ENCODE measurements around the gene RBM4. TPM values are rescaled to one million over a fixed set of nuclear protein-coding genes. Genes with fewer than 3 reads are reported as not detected.

The RBM4 gene
- total and polyA plus RNA-seq, 5 donors from 2014 or later: 201 to 306 (median 287) TPM

DNA sequence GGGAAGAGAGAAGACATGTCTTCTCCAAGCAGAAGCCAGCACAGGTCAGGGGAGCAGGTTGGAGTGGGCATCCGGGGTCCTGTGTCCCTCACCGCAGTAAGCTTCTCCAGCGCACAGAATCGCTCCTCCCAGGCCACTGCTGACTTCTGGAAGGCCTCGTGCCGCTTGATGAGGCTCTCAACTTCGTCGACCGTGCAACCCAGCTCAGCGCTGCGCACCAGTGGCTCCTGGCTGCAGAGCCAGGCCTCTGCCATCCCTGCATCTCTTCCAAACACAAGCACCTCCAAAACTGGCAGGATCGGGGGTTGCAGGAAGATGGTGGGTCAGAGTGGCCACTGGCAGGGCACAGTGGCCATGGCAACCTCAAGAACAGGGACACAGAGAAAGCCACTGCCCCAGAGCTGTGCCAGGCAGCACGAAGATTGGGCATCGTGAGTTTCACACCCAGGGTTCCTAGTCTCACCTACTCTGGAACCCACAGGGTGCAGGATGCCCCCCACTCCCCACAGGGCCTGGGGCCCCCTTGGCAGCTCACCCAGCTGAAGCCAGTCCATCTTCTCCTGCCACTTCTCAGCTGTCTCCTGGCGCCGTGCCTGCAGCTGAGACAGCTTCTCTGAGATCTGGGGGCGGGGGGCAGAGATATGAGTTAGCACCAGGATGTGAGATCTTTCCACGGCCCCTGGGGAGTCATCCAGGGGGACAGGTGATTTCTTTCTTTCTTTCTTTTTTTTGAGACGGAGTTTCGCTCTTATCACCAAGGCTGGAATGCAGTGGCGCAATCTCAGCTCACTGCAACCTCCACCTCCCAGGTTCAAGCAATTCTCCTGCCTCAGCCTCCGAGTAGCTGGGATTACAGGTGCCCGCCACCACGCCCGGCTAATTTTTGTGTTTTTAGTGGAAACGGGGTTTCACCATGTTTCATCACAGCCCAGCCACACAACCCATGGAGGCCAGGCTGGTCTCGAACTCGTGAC lies 50.3 kb downstream of the RBM4 start:
- no peaks in the 10 kb centered on the region for H3K27me3 Mint-ChIP-seq
- H3K4me3 Mint-ChIP-seq: no peak overlapping the region
- H3K9me3 Mint-ChIP-seq: peaks cover 0 to 2% (median 0%) of the 10 kb centered on the region in 7 donors
- DNase-seq (no peak), ATAC-seq (ENCODE audit: low read depth in 2 of 2) (no peak)
- H3K4me1 ChIP-seq (ENCODE audit: control insufficient read depth, insufficient read depth, low read length, poor library complexity, severe bottlenecking): no peaks in the 10 kb centered on the region
- H3K4me3 ChIP-seq (ENCODE audit: low read depth, low read length): no peak overlapping the region
- H3K36me3 ChIP-seq (ENCODE audit: control insufficient read depth, insufficient read depth, low read length): no peaks in the 10 kb centered on the region
- no peaks in the 10 kb centered on the region for H3K27me3 ChIP-seq (ENCODE audit: control insufficient read depth, insufficient read depth, low read length)
- H3K27ac ChIP-seq (ENCODE audit: insufficient read depth, low read length, poor library complexity, severe bottlenecking): no peak overlapping the region
- no peaks in the 10 kb centered on the region for H3K36me3 Mint-ChIP-seq
- H3K4me1 Mint-ChIP-seq: peaks cover 0 to 3% (median 0%) of the 10 kb centered on the region in 4 donors
- H3K27ac Mint-ChIP-seq: peak overlapping the region in 1 of 3 donors; percentile 38
- H3K9me3 ChIP-seq (ENCODE audit: control insufficient read depth in 2 of 2, low read length in 2 of 2): no peaks in the 10 kb centered on the region

DNA sequence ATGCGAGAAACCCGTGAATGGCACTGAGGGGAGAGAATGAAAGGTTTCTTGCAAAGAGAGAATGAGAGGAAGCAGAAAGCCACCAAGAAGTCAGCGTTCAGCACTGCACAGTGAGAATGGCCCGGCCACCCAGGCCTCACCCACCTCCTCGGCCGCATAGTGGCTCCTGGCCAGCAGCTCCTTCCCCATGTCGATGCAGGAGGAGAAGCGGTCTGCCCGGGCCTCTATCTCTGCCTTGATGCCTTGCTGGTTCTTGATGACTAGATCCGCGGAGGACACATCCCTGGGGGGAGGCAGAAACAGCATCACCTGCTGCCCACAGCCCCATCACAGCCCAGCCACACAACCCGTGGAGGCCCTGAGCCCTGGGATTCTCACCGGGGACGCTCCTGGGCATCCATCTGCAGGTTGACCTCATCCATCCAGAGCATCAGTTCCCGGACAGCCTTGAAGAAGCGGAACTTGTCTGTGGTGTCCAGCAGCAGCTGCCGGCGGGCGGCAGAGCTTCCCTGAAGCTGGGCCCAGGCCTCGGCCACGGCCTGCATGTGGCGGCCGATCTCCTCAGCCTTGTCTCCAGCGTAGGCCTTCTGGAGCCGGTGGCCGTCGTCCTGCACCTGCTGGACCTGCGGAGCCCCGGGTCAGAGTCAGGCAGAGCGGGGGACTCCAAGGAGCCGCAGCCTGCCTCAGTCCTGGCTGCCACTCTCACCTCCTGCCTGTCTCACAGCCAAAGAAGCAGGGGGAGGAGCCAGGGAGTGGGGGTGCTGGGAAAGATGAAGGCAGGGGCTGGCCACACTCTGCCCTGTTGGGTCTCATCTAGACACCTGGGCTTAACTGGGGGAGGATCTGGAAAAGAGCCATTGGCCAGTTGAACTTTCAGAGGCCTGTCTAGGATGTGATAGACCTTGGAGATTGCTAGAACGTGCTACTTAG lies 51.4 kb downstream of the RBM4 start:
- Histone ChIP-seq H3K4me3 (ENCODE audit: low read depth, low read length) (no peak overlapping the region), H3K27ac (ENCODE audit: insufficient read depth, low read length, poor library complexity, severe bottlenecking) (no peak overlapping the region), H3K27me3 (ENCODE audit: control insufficient read depth, insufficient read depth, low read length) (no peaks in the 10 kb centered on the region), H3K36me3 (ENCODE audit: control insufficient read depth, insufficient read depth, low read length) (no peaks in the 10 kb centered on the region), H3K9me3 (ENCODE audit: control insufficient read depth in 2 of 2, low read length in 2 of 2) (no peaks in the 10 kb centered on the region), H3K4me1 (ENCODE audit: control insufficient read depth, insufficient read depth, low read length, poor library complexity, severe bottlenecking) (no peaks in the 10 kb centered on the region)
- peaks cover 4% of the 10 kb centered on the region for H3K27me3 Mint-ChIP-seq
- H3K36me3 Mint-ChIP-seq: no peaks in the 10 kb centered on the region
- ATAC-seq (ENCODE audit: low read depth in 2 of 2) (no peak), DNase-seq (no peak)
- peaks cover 0 to 2% (median 0%) of the 10 kb centered on the region in 7 donors for H3K9me3 Mint-ChIP-seq
- no peak overlapping the region for H3K27ac Mint-ChIP-seq
- no peak overlapping the region for H3K4me3 Mint-ChIP-seq
- peaks cover 0 to 5% (median 2%) of the 10 kb centered on the region in 4 donors for H3K4me1 Mint-ChIP-seq

DNA sequence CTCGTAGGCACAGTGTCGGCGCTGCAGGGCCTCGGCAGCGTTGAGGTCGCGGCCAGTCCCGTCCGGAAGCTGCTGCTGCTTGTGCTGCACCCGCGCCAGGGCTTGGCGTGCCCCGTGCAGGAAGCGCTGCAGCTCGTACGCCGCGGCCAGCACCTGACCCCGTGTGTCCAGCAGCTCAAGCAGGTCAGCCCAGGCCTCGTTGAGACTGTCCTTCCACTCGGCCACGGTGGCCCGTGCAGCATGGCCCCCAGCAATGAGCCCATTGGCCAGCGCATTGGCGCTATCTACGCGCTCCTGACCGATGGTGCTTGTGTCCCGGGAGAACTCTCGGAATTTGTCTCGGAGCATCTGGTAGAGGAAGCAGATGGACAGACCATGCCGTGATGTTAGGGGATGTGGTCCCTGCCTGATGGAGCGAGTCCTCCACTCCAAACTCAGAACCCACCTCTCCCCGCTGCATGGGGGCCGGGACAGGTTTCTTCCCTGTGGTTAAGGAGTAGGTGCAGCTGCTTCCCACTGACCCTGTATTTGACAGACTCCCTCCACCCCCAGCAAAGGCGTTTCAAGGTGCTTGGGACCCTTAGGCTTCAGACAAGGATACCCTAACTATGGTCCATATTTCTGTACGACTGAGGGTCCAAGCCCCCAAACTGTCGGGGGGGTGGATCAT lies 52.9 kb downstream of the RBM4 start:
- DNase-seq: no peak
- H3K4me1 Mint-ChIP-seq: peaks cover 0 to 5% (median 2%) of the 10 kb centered on the region in 4 donors
- H3K36me3 ChIP-seq (ENCODE audit: control insufficient read depth, insufficient read depth, low read length): no peaks in the 10 kb centered on the region
- H3K27me3 Mint-ChIP-seq: peaks cover 4% of the 10 kb centered on the region
- no peak overlapping the region for H3K4me3 Mint-ChIP-seq
- no peaks in the 10 kb centered on the region for H3K27me3 ChIP-seq (ENCODE audit: control insufficient read depth, insufficient read depth, low read length)
- ATAC-seq (ENCODE audit: low read depth in 2 of 2): no peak
- H3K27ac Mint-ChIP-seq: no peak overlapping the region
- no peak overlapping the region for H3K4me3 ChIP-seq (ENCODE audit: low read depth, low read length)
- no peaks in the 10 kb centered on the region for H3K36me3 Mint-ChIP-seq
- H3K9me3 ChIP-seq (ENCODE audit: control insufficient read depth in 2 of 2, low read length in 2 of 2): no peaks in the 10 kb centered on the region
- H3K27ac ChIP-seq (ENCODE audit: insufficient read depth, low read length, poor library complexity, severe bottlenecking): no peak overlapping the region
- H3K4me1 ChIP-seq (ENCODE audit: control insufficient read depth, insufficient read depth, low read length, poor library complexity, severe bottlenecking): no peaks in the 10 kb centered on the region
- no peaks in the 10 kb centered on the region for H3K9me3 Mint-ChIP-seq

DNA sequence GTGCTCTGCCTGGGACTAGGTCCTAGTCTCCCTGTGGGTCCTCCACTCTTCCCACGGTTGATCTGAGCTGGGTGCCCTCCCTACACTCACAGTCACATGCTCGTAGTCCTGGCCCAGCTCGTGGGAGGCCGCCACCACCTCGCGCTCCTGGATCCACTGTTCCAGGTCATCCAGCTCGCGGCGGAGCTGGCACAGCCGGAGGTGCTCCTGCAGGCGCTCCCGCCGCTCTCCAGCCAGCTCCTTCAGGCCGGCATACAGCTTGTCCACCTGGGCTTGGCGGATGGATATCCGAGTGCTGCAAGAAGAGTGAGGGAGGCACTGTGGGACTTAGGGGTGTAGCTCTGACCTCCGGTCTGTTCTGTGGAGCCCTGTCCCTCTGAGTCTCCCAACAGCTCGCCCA lies 53.9 kb downstream of the RBM4 start:
- Mint-ChIP-seq H3K4me3 (no peak overlapping the region), H3K27me3 (peaks cover 4% of the 10 kb centered on the region), H3K4me1 (peaks cover 0 to 5% (median 2%) of the 10 kb centered on the region in 4 donors), H3K9me3 (no peaks in the 10 kb centered on the region), H3K27ac (no peak overlapping the region), H3K36me3 (no peaks in the 10 kb centered on the region)
- no peaks in the 10 kb centered on the region for H3K4me1 ChIP-seq (ENCODE audit: control insufficient read depth, insufficient read depth, low read length, poor library complexity, severe bottlenecking)
- H3K27me3 ChIP-seq (ENCODE audit: control insufficient read depth, insufficient read depth, low read length): no peaks in the 10 kb centered on the region
- no peak for DNase-seq
- ATAC-seq (ENCODE audit: low read depth in 2 of 2): no peak
- no peaks in the 10 kb centered on the region for H3K9me3 ChIP-seq (ENCODE audit: control insufficient read depth in 2 of 2, low read length in 2 of 2)
- no peak overlapping the region for H3K27ac ChIP-seq (ENCODE audit: insufficient read depth, low read length, poor library complexity, severe bottlenecking)
- H3K36me3 ChIP-seq (ENCODE audit: control insufficient read depth, insufficient read depth, low read length): no peaks in the 10 kb centered on the region
- no peak overlapping the region for H3K4me3 ChIP-seq (ENCODE audit: low read depth, low read length)

DNA sequence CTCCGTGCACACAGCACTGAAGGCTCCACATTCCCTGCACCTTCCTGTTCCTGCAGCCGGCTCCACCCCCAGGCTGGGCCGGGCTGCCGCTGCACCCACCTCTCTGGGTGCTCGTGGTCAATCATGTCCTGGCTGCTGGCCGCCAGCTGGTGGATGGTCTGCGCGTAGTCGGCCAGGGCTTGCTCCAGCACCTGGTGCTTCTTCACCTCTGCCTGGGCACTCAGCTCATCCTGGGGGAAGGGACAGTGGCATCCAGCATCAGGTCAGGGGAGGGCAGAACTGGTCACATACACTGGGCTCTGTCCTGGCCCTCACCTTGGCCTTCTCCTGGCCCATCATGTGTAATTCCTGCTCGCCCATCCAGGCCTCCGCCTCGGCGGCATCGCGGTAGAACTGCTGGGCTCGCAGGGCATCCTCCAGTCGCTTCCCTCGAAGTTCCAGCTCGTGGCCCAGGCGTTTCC lies 54.4 kb downstream of the RBM4 start:
- no peak overlapping the region for H3K27ac ChIP-seq (ENCODE audit: insufficient read depth, low read length, poor library complexity, severe bottlenecking)
- H3K27ac Mint-ChIP-seq: peak overlapping the region in 1 of 3 donors; percentile 48
- no peaks in the 10 kb centered on the region for H3K36me3 ChIP-seq (ENCODE audit: control insufficient read depth, insufficient read depth, low read length)
- ATAC-seq (ENCODE audit: low read depth in 2 of 2) (no peak), DNase-seq (no peak)
- no peaks in the 10 kb centered on the region for H3K27me3 ChIP-seq (ENCODE audit: control insufficient read depth, insufficient read depth, low read length)
- no peaks in the 10 kb centered on the region for H3K36me3 Mint-ChIP-seq
- H3K4me1 ChIP-seq (ENCODE audit: control insufficient read depth, insufficient read depth, low read length, poor library complexity, severe bottlenecking): no peaks in the 10 kb centered on the region
- H3K27me3 Mint-ChIP-seq: peaks cover 4% of the 10 kb centered on the region
- no peak overlapping the region for H3K4me3 Mint-ChIP-seq
- H3K4me1 Mint-ChIP-seq: peaks cover 0 to 5% (median 2%) of the 10 kb centered on the region in 4 donors
- H3K9me3 ChIP-seq (ENCODE audit: control insufficient read depth in 2 of 2, low read length in 2 of 2): no peaks in the 10 kb centered on the region
- H3K9me3 Mint-ChIP-seq: no peaks in the 10 kb centered on the region
- H3K4me3 ChIP-seq (ENCODE audit: low read depth, low read length): no peak overlapping the region

DNA sequence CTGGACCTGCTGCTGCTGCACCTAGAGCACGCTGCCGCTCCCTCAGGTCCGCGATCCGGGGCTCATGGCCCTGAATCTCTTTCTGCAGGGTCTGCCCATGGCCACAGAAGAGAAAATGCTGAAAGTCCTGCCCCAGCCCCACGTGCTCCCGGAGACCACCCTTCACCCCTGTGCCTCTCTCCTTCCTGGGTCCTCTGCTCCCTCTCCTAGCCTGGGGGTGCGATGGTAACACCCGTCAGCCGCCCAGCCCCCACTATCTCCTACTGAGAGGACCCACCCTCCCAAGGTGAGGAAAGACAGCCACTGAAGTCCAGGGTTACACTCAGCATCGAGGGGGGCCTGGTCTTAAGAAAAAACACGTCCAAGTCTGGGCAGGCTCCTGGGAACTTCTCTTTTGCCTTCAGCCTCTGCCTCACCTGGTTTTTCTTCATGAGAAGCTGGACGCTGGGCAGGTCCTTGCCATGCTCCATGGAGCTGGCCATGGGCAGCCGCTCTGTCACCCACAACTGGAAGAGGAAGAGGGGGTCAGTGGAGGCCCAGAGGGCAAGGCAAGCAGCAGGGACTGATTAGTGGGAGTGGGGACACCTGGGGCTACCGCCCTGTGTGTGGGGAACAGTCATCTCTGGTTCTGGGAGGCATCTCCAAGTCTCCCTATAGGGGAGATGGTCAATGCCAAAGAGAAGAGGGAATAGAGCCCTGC lies 55.0 kb downstream of the RBM4 start:
- DNase-seq (no peak), ATAC-seq (ENCODE audit: low read depth in 2 of 2) (no peak)
- no peak overlapping the region for H3K27ac ChIP-seq (ENCODE audit: insufficient read depth, low read length, poor library complexity, severe bottlenecking)
- H3K4me1 ChIP-seq (ENCODE audit: control insufficient read depth, insufficient read depth, low read length, poor library complexity, severe bottlenecking): no peaks in the 10 kb centered on the region
- H3K27me3 ChIP-seq (ENCODE audit: control insufficient read depth, insufficient read depth, low read length): no peaks in the 10 kb centered on the region
- peak overlapping the region in 1 of 3 donors; percentile 48 for H3K27ac Mint-ChIP-seq
- H3K36me3 Mint-ChIP-seq: no peaks in the 10 kb centered on the region
- no peaks in the 10 kb centered on the region for H3K9me3 Mint-ChIP-seq
- no peaks in the 10 kb centered on the region for H3K36me3 ChIP-seq (ENCODE audit: control insufficient read depth, insufficient read depth, low read length)
- H3K4me3 ChIP-seq (ENCODE audit: low read depth, low read length): no peak overlapping the region
- peaks cover 0 to 5% (median 1%) of the 10 kb centered on the region in 4 donors for H3K4me1 Mint-ChIP-seq
- H3K27me3 Mint-ChIP-seq: peaks cover 4% of the 10 kb centered on the region
- H3K9me3 ChIP-seq (ENCODE audit: control insufficient read depth in 2 of 2, low read length in 2 of 2): no peaks in the 10 kb centered on the region
- H3K4me3 Mint-ChIP-seq: no peak overlapping the region

DNA sequence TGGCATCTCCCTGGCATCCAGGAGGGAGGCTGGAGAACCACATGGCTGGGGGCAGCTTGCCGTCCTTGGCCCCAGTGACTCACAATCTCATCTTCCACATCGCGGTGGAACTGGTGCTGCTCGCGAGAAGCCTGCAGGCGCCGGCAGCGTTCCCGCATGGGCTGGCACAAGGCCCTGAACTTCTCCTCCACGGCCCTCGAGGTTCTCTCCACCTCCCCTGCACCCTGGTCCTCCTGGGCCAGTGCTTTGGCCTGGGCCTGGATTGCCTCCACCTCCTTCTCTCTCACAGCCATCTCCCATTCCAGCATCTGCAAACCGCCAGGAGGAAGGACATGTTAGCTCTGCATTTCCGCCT lies 55.5 kb downstream of the RBM4 start:
- ATAC-seq (ENCODE audit: low read depth in 2 of 2): no peak
- Mint-ChIP-seq H3K36me3 (no peaks in the 10 kb centered on the region), H3K4me3 (no peak overlapping the region), H3K27me3 (peaks cover 4% of the 10 kb centered on the region), H3K27ac (no peak overlapping the region), H3K9me3 (peaks cover 0 to 1% (median 0%) of the 10 kb centered on the region in 7 donors), H3K4me1 (peaks cover 0 to 5% (median 1%) of the 10 kb centered on the region in 4 donors)
- Histone ChIP-seq H3K4me3 (ENCODE audit: low read depth, low read length) (no peak overlapping the region), H3K36me3 (ENCODE audit: control insufficient read depth, insufficient read depth, low read length) (no peaks in the 10 kb centered on the region), H3K4me1 (ENCODE audit: control insufficient read depth, insufficient read depth, low read length, poor library complexity, severe bottlenecking) (no peaks in the 10 kb centered on the region), H3K9me3 (ENCODE audit: control insufficient read depth in 2 of 2, low read length in 2 of 2) (no peaks in the 10 kb centered on the region), H3K27ac (ENCODE audit: insufficient read depth, low read length, poor library complexity, severe bottlenecking) (no peak overlapping the region), H3K27me3 (ENCODE audit: control insufficient read depth, insufficient read depth, low read length) (no peaks in the 10 kb centered on the region)
- DNase-seq: no peak
